ENCODE results near the gene SH3GLB2.

DNA sequence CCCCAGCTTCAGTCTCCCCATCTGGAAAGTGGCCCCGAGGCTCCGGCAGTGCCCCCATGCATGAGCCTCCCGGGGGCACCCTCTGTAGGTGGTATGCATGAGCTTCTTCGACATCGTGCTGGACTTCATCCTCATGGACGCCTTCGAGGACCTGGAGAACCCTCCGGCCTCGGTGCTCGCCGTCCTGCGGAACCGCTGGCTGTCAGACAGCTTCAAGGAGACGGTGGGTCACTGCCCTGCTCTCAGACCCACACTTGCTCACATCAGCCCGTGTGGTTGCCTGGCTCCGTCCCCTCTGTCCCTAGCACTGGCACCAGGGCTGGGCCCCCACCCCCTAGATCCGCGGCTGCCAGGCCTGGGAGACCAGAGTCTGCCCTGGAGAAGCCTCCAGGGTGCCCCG is 40.0 kb upstream of the SH3GLB2 start:
- TF ChIP-seq, protein P1, sequence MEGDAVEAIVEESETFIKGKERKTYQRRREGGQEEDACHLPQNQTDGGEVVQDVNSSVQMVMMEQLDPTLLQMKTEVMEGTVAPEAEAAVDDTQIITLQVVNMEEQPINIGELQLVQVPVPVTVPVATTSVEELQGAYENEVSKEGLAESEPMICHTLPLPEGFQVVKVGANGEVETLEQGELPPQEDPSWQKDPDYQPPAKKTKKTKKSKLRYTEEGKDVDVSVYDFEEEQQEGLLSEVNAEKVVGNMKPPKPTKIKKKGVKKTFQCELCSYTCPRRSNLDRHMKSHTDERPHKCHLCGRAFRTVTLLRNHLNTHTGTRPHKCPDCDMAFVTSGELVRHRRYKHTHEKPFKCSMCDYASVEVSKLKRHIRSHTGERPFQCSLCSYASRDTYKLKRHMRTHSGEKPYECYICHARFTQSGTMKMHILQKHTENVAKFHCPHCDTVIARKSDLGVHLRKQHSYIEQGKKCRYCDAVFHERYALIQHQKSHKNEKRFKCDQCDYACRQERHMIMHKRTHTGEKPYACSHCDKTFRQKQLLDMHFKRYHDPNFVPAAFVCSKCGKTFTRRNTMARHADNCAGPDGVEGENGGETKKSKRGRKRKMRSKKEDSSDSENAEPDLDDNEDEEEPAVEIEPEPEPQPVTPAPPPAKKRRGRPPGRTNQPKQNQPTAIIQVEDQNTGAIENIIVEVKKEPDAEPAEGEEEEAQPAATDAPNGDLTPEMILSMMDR (IDR thresholded peaks at IDR 0.05): no peak
- no peak for TF ChIP-seq POLR2A (IDR thresholded peaks at IDR 0.05)
